Cerebellar cortex (tissue), 1 donor: ENCODE results near the gene YIPF3.
"Not testable (repeated sequence)": the region's sequence is repeated elsewhere in the genome, so short reads cannot be mapped to it uniquely, and the experiment has no call there.

ENCODE experiments used
- DNase-seq: peaks from one replicate; pipeline ENCODE4 v3.0.0-alpha.2; 2015; ENCODE audit warnings: low spot score

The YIPF3 gene

GRCh38 chr6:43516697-43517504 lies at the start of gene YIPF3, which contains the start of gene POLR1C:
TSS of gene YIPF3 (minus strand) at chr6:43516926. CDS start at chr6:43516807, 119 bp downstream.
TSS of gene POLR1C (plus strand) at chr6:43517089. CDS start at chr6:43517110, 21 bp downstream.
- DNase-seq = peak; percentile 99

- no peak for DNase-seq
Observed at GRCh38 chr6:43559328-43559727, 42.6 kb upstream of the YIPF3 start.

DNA sequence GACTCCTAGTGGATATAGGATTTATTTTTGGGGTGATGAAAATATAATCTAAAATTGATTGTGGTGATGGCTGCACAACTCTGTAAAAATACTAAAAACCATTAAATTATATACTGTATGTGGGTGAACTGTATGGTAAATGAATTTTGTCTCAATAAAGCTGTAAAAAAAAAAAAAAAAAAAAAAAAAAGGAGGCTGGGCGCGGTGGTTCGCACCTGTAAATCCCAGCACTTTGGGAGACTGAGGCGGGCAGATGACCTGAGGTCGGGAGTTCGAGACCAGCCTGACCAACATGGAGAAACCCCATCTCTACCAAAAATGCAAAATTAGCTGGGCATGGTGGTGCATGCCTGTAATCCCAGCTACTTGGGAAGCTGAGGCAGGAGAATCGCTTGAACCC lies 40.9 kb upstream of the YIPF3 start:
- DNase-seq = not testable (repeated sequence)

GRCh38 chr6:43547222-43547621 lies 30.5 kb upstream of the YIPF3 start:
- peak; percentile 5 for DNase-seq

- DNase-seq = no peak
Observed at GRCh38 chr6:43544461-43544860, 27.7 kb upstream of the YIPF3 start.

- no peak for DNase-seq
Observed at GRCh38 chr6:43541774-43542471, 25.2 kb upstream of the YIPF3 start.

DNA sequence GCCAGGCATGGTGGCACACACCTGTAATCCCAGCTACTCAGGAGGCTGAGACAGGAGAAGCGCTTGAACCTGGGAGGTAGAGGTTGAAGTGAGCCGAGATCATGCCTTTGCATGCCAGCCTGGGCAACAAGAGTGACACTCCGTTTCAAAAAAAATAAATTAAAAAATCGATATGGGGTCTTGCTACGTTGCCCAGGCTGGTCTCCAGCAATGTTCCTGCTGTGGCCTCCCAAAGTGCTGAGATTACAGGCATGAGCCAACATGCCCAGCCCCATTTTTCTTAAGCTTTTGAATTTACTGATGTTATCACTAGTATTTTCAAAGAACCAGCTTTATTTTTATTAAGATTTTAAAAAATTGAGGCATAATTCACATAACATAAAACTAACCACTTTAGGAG lies 23.8 kb upstream of the YIPF3 start:
- DNase-seq = no peak

GRCh38 chr6:43539409-43539808 lies 22.7 kb upstream of the YIPF3 start:
- not testable (repeated sequence) for DNase-seq

- DNase-seq = not testable (repeated sequence)
Observed at GRCh38 chr6:43538986-43539385, 22.3 kb upstream of the YIPF3 start.

DNA sequence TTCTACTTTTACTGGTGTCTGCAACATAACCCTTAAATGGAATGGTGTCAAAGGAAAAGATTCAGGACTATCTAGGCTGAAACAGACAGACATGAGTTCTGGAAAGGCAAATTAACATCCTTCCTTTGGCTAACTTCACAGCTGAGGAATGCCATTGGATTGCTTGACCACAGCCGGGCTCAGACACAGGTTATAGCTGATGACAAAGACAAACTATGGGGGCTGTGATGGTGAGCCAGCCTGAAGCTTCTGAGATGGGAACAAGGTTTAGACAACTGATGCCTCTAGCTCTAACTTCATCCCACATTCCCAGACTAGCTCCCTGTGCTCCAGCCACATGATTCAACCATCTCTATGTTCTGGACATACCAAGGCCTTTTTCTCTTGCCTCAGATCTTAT lies 15.5 kb upstream of the YIPF3 start:
- no peak for DNase-seq

DNA sequence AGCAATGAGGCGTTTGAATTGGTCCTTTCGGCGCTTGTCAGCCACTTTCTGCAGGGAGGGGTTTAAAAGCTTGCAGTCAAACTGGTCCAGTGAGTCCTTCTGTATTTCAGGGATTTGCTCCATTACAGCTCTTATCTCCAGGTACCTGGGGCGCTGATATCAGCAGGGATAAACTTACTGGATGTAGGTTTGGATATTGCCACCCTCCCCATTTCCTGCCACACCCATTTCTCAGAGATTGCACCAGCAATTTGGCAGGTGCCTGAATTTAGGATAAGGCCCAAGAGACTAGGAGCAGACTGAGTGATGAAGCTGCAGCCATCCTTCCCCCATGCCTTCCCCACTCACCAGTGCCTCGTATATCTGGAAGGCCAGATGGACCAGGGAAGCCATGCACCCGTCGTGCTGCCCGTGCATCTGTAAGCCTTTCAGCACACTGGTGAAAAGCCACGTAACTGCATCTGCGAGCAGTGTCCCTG lies 7.8 kb upstream of the YIPF3 start:
- no peak for DNase-seq

GRCh38 chr6:43523284-43523683 lies 6.6 kb upstream of the YIPF3 start:
- no peak for DNase-seq

GRCh38 chr6:43522547-43523261 lies 6.0 kb upstream of the YIPF3 start:
- DNase-seq = no peak

GRCh38 chr6:43521836-43522235 lies 5.1 kb upstream of the YIPF3 start:
- no peak for DNase-seq

DNA sequence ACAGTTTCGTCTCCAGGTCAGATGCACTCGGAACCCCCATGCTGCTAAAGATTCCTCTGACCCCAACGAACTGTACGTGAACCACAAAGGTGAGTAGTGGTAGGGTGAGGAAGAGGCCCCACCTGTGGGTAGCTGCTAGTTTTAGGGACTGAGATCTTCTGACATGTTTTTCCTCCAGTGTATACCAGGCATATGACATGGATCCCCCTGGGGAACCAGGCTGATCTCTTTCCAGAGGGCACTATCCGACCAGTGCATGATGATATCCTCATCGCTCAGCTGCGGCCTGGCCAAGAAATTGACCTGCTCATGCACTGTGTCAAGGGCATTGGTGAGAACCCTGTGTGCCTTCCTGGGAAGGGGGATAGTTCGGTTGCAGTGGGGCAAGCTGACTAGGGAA lies 3.4 kb upstream of the YIPF3 start:
- DNase-seq = no peak

DNA sequence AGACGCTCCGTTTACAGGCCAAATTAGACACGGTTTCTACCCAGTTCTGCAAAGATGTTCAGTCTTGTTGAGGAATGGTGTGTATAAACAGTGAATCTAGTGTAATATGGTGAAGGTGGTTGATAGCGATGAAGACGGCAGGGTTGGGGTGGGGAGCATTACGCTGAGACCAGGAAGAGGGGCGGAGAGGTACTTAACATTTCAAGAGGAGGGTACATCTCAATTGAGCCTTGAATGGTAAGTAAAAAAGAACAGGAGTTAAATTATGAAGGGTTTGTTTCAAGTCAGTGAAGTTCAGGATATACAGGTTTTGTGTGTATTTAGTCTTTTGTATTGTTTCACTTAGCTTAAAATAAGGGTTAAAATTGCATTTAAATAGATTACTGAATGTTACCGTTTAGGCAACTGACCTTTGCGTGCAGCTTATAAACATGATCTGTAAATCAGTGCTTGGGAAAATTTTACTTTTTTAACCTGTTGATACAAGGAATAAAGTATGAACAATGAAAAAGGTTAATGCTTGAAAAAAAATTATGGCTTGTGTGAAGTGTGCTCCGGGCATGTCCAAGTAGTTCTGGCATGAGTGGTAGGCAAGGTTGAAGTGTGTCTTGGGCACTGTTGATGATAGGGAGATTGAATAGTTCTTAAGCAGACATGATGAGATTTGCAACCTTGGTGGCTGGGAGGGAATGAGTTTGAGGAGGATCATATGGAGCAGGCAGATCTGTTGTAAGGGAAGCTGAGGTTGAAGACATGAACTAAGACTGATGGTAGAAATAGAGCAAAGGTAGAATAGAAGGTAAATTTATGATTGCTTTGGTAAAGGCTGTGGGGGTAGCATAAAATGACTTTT lies 1.0 kb upstream of the YIPF3 start:
- DNase-seq = no peak

DNA sequence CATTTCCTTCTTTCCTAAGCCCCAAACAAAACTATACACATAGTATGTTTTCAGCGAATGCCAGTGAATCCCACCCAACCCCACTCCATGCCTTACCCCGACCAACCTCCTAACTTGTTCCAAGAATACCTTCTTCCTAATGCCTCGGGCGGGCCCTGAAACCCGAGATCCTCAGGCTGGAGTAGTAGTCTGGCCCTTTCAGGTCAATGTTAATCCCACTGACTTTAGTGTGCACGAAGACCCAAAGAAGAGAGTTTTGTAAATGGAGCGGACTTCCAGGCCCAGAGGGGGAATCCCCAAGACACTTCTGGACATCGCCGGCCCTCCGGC lies 394 bp downstream of the YIPF3 start:
- no peak for DNase-seq

- DNase-seq = no peak
Observed at GRCh38 chr6:43515808-43516207, 918 bp downstream of the YIPF3 start.

DNA sequence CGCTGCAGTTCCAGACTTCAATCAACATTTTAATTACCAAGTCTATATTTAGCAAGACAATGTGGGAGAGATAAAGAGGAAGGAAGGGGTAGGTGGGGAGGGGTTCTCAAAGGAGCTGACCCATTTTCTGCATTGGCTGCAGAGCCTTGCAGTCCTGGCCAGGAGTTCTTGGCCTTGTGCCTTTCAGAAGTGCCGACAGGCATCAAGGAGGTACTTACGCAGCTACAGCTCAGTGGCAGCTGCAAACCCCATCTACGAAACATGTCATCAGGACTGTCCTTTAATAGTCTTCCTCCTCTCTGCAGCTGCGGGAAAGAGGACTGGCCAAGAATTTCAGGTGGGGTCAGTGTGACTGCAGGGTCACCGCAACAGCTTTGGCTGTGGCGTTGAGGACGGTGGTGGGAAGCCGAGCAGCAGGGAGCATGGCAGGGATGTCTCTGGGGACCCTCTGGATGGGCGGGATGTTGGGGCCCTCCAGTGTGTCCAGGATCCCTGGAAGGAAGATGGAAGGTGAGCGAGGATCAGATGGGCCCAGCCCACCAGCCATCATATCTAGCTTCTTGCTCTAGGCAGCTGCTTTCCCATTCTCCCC lies 4.8 kb downstream of the YIPF3 start:
- no peak for DNase-seq

DNA sequence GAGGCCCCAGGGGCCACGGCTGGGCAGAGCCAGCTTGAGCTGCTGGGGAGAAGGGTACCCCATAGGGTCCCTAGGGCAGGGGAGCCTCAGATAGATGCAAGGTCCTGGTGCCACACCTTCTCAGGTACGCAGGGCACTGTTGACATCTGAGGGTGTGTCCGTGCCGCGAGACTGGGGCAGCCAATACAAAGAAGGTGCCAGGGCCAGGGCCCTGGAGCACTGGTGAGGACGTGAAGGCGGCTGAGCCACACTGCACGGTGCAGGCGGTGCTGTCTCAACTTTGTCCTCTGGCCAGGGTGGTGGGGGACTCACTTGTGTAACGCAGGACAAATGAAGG lies 5.9 kb downstream of the YIPF3 start:
- DNase-seq = no peak
